HepG2 (cell line): ENCODE measurements around the gene ALDH3B1. TPM values are rescaled to one million over a fixed set of nuclear protein-coding genes. Genes with fewer than 3 reads are reported as not detected.

Experiments used
- ARNT ChIP-seq: fragments of 450-650 bp; IDR thresholded peaks from 2 replicates; pipeline ENCODE4 v1.6.1; 2017
- DPF2 ChIP-seq: sonication (generic); formaldehyde crosslinking; IDR thresholded peaks from 2 replicates; pipeline ENCODE4 v1.4.0; 2020; ENCODE audit warnings: mild to moderate bottlenecking, low read depth, missing genetic modification reagents, borderline replicate concordance
- E2F5 ChIP-seq: sonication (generic); formaldehyde crosslinking; conservative IDR thresholded peaks from 2 replicates; pipeline ENCODE4 v1.4.0; 2020; ENCODE audit warnings: missing genetic modification reagents
- GMEB2 ChIP-seq: IDR thresholded peaks from 2 replicates; pipeline ENCODE4 v1.6.1; 2016; ENCODE audit warnings: missing biosample characterization, missing genetic modification reagents, low read depth
- HINFP ChIP-seq: sonication (generic); formaldehyde crosslinking; IDR thresholded peaks from 2 replicates; pipeline ENCODE4 v1.4.0; 2020; ENCODE audit warnings: low read depth, mild to moderate bottlenecking, missing genetic modification reagents
- PLSCR1 ChIP-seq: sonication (generic); formaldehyde crosslinking; IDR thresholded peaks from 2 replicates; pipeline ENCODE4 v1.5.0; 2020; ENCODE audit warnings: missing genetic modification reagents, mild to moderate bottlenecking, borderline replicate concordance
- RBAK ChIP-seq: sonication (generic); formaldehyde crosslinking; IDR thresholded peaks from 2 replicates; pipeline ENCODE4 v1.5.1; 2020; ENCODE audit warnings: mild to moderate bottlenecking, missing genetic modification reagents
- SPEN ChIP-seq: sonication (generic); formaldehyde crosslinking; IDR thresholded peaks from 2 replicates; pipeline ENCODE4 v1.5.1; 2020; ENCODE audit warnings: low read depth, mild to moderate bottlenecking, missing genetic modification reagents
- SRSF4 ChIP-seq: fragments of 200-400 bp; formaldehyde crosslinking; IDR thresholded peaks from one replicate; pipeline ENCODE4 v1.6.1; 2018; ENCODE audit warnings: mild to moderate bottlenecking, low read depth, low read length, moderate library complexity; ENCODE audit not compliant: poor library complexity, severe bottlenecking
- ZHX2 ChIP-seq, 2 experiments: sonication (generic) in 1 of 2; formaldehyde crosslinking in 1 of 2; IDR thresholded peaks; 2 replicates each; pipeline versions ENCODE4 v1.6.1 to v1.9.0; 2014 to 2022; ENCODE audit warnings: antibody characterized with exemption in 1 of 2, borderline replicate concordance in 1 of 2, inconsistent platforms in 1 of 2, low read depth in 1 of 2, missing genetic modification reagents in 1 of 2
- ZNF639 ChIP-seq: conservative IDR thresholded peaks from 2 replicates; pipeline ENCODE4 v1.6.1; 2018; ENCODE audit warnings: missing genetic modification reagents
- polyA plus RNA-seq, 8 experiments: library from polyadenylated mRNA; depleted of rRNA in 3 of 8; stranded (reverse) in 7 of 8; unstranded in 1 of 8; fragments of >200 nt; fragmentation: Illumina TruSeq in 4 of 8; extraction: Trizol in 4 of 8; gene quantifications; 2 replicates each; pipeline versions ENCODE4 v1.2.1 to v1.2.3, GENCODE V29; 2011 to 2016; ENCODE audit warnings: low read depth in 4 of 8, missing spikeins in 1 of 8, mixed read lengths in 1 of 8; ENCODE audit not compliant: insufficient read depth in 1 of 8
- total RNA-seq, 5 experiments: library from RNA; depleted of rRNA; stranded (reverse); fragments of >200 nt; fragmentation: Illumina TruSeq; extraction: Trizol; gene quantifications; 2 replicates each; pipeline ENCODE4 v1.2.3, GENCODE V29; 2016; ENCODE audit warnings: low read depth in 1 of 5

ALDH3B1 gene
- total and polyA plus RNA-seq, 2 of the 13 experiments (the other 11 are each of a cell fraction or from before 2014, with no cell fraction given) = 4.0 to 6.7 TPM

- TF ChIP-seq PLSCR1 (CRISPR knock-in tag) (no peak), ZNF639 (CRISPR knock-in tag) (peak; percentile 30; the same call in 1 of the 2 replicates), E2F5 (CRISPR knock-in tag) (no peak), RBAK (no peak), SPEN (CRISPR knock-in tag) (no peak; the same call in 1 of the 2 replicates), ARNT (no peak), GMEB2 (CRISPR knock-in tag) (no peak), DPF2 (CRISPR knock-in tag) (no peak), HINFP (no peak), ZHX2 (IDR thresholded peaks at IDR 0.05; ENCODE audit: low read depth) (no peak), ZHX2 (CRISPR knock-in tag; IDR thresholded peaks at IDR 0.05; ENCODE audit: borderline replicate concordance) (no peak), SRSF4 (no peak)
Measured at GRCh38 chr11:68003846-68004550, 6.1 kb upstream of the ALDH3B1 start, which contains the start of gene UNC93B1 (continued).
